PC-9 (cell line): Measurements from ENCODE around the gene PCDH9. TPM values are rescaled to one million over a fixed set of nuclear protein-coding genes. Genes with fewer than 3 reads are reported as not detected.

ENCODE experiments used
- BruUV-seq: library from RNA; stranded (reverse); fragments of 400-500 nt; replicated peaks from 2 replicates; lab custom pipeline; 2021; lab: Mats Ljungman, UMichigan
- CTCF ChIA-PET: fragments of 300-600 bp; sonication (Branson Sonifier 250); formaldehyde crosslinking; loops from one replicate; lab custom pipeline; 2022; ENCODE audit warnings: antibody characterized with exemption; lab: Charles Lee
- POLR2A ChIA-PET: fragments of 300-600 bp; sonication (Branson Sonifier 250); formaldehyde crosslinking; loops from one replicate; lab custom pipeline; 2022; ENCODE audit warnings: antibody characterized with exemption; ENCODE audit not compliant: unreplicated experiment; lab: Charles Lee
- DNase-seq, 2 experiments: peaks; one replicate each; pipeline versions ENCODE4 v3.0.0 to v3.0.0-alpha.2; 2015 to 2022; ENCODE audit warnings: mixed read lengths in 1 of 2
- H2AFZ ChIP-seq: fragments of 200-600 bp; sonication (generic); 2 replicates; pipeline ENCODE4 v1.8.1; 2017; ENCODE audit warnings: antibody characterized with exemption
- H3F3A ChIP-seq: fragments of 200-600 bp; sonication (generic); 2 replicates; pipeline ENCODE4 v1.8.1; 2017; ENCODE audit warnings: antibody characterized with exemption, mild to moderate bottlenecking, low read depth; ENCODE audit not compliant: insufficient read depth
- H3K27ac ChIP-seq: fragments of 200-600 bp; sonication (generic); 2 replicates; pipeline ENCODE4 v1.6.1; 2016; ENCODE audit warnings: mixed run types
- H3K27me3 ChIP-seq: fragments of 200-600 bp; sonication (generic); 2 replicates; pipeline ENCODE4 v1.6.1; 2016; ENCODE audit warnings: low read depth, mixed run types; ENCODE audit not compliant: insufficient read depth
- H3K36me3 ChIP-seq: fragments of 200-600 bp; sonication (generic); 2 replicates; pipeline ENCODE4 v1.6.1; 2016; ENCODE audit warnings: low read depth, mixed run types
- H3K4me1 ChIP-seq: fragments of 200-600 bp; sonication (generic); replicated peaks from 2 replicates; pipeline ENCODE4 v1.6.1; 2016; ENCODE audit warnings: mixed run types; ENCODE audit not compliant: insufficient read depth
- H3K4me2 ChIP-seq: fragments of 200-600 bp; sonication (generic); 2 replicates; pipeline ENCODE4 v1.6.1; 2017; ENCODE audit warnings: mixed run types
- H3K4me3 ChIP-seq: fragments of 200-600 bp; sonication (generic); 2 replicates; pipeline ENCODE4 v1.6.1; 2016; ENCODE audit warnings: mixed run types
- H3K79me2 ChIP-seq: fragments of 200-600 bp; sonication (generic); 2 replicates; pipeline ENCODE4 v1.6.1; 2017; ENCODE audit warnings: low read depth, mixed run types
- H3K9me2 ChIP-seq: fragments of 200-600 bp; sonication (generic); 2 replicates; pipeline ENCODE4 v1.8.1; 2017; ENCODE audit warnings: mild to moderate bottlenecking; ENCODE audit not compliant: insufficient read depth
- H3K9me3 ChIP-seq: fragments of 200-600 bp; sonication (generic); 2 replicates; pipeline ENCODE4 v1.8.1; 2016; ENCODE audit warnings: low read depth; ENCODE audit not compliant: insufficient read depth
- H4K20me1 ChIP-seq: fragments of 200-600 bp; sonication (generic); 2 replicates; pipeline ENCODE4 v1.8.1; 2017; ENCODE audit not compliant: insufficient read depth
- CTCF ChIP-seq: fragments of 200-600 bp; sonication (generic); conservative IDR thresholded peaks from 2 replicates; pipeline ENCODE4 v1.6.1; 2017; ENCODE audit warnings: mixed run types, antibody characterized with exemption, mild to moderate bottlenecking, moderate library complexity
- EZH2 ChIP-seq: fragments of 200-600 bp; sonication (generic); IDR thresholded peaks from 2 replicates; pipeline ENCODE4 v1.8.0; 2017; ENCODE audit warnings: antibody characterized with exemption, low read depth
- intact Hi-C: fragments of 100-400 bp; cut with micrococcal nuclease; formaldehyde crosslinking; loops from one replicate; pipeline ENCODE4 v1.10.0; 2022; ENCODE audit not compliant: unreplicated experiment
- total RNA-seq: library from RNA; stranded (reverse); gene quantifications from 2 replicates; pipeline ENCODE4 v1.2.3, GENCODE V29; 2021

PCDH9 gene
- total RNA-seq, 1 experiment from 2014 or later: 0.37 TPM

- intact Hi-C loops: no loop called here
- Histone ChIP-seq H3K27me3 (no peaks in the 10 kb centered on the region), H3K9me2 (no peaks in the 10 kb centered on the region), H3K4me2 (no peak overlapping the region), H3K9me3 (no peaks in the 10 kb centered on the region), H3K4me3 (no peak overlapping the region), H3K4me1 (no peaks in the 10 kb centered on the region; the same call in 1 of the 2 replicates), H2AFZ (no peak overlapping the region), H3K27ac (no peak overlapping the region), H4K20me1 (no peaks in the 10 kb centered on the region), H3F3A (no peaks in the 10 kb centered on the region), H3K36me3 (no peaks in the 10 kb centered on the region), H3K79me2 (no peaks in the 10 kb centered on the region)
- no peak for DNase-seq
- no peak for TF ChIP-seq EZH2
- no peak for TF ChIP-seq CTCF
- ChIA-PET POLR2A (no interaction called here), CTCF (no interaction called here)
- BruUV-seq: no TSS peak
These were observed 566.4 kb downstream of the PCDH9 start for GRCh38 chr13:66663711-66664110.

GRCh38 chr13:66663206-66663605 is 566.9 kb downstream of the PCDH9 start:
- Histone ChIP-seq H2AFZ (no peak overlapping the region), H3K36me3 (no peaks in the 10 kb centered on the region), H3K27ac (no peak overlapping the region), H4K20me1 (no peaks in the 10 kb centered on the region), H3K4me1 (no peaks in the 10 kb centered on the region; the same call in 1 of the 2 replicates), H3K4me3 (no peak overlapping the region), H3K9me2 (no peaks in the 10 kb centered on the region), H3F3A (no peaks in the 10 kb centered on the region), H3K27me3 (no peaks in the 10 kb centered on the region), H3K9me3 (no peaks in the 10 kb centered on the region), H3K79me2 (no peaks in the 10 kb centered on the region), H3K4me2 (no peak overlapping the region)
- no TSS peak for BruUV-seq
- CTCF ChIA-PET: no interaction called here
- POLR2A ChIA-PET: no interaction called here
- intact Hi-C loops: no loop called here
- no peak for TF ChIP-seq EZH2
- TF ChIP-seq CTCF: no peak
- no peak for DNase-seq

GRCh38 chr13:66661336-66661735 is 568.8 kb downstream of the PCDH9 start:
- CTCF ChIA-PET: no interaction called here

More at GRCh38 chr13:66661336-66661735, 568.8 kb downstream of the PCDH9 start:
- no peaks in the 10 kb centered on the region for H4K20me1 ChIP-seq
- H3K27me3 ChIP-seq: no peaks in the 10 kb centered on the region
- H3K27ac ChIP-seq: no peak overlapping the region
- intact Hi-C loops: no loop called here
- POLR2A ChIA-PET: no interaction called here
- H3K4me2 ChIP-seq: no peak overlapping the region
- no peak overlapping the region for H3K4me3 ChIP-seq
- no peak for TF ChIP-seq EZH2
- TF ChIP-seq CTCF: no peak
- no peak for DNase-seq
- H3K9me3 ChIP-seq: no peaks in the 10 kb centered on the region
- H3K79me2 ChIP-seq: no peaks in the 10 kb centered on the region
- no peak overlapping the region for H2AFZ ChIP-seq
- H3K36me3 ChIP-seq: no peaks in the 10 kb centered on the region
- no peaks in the 10 kb centered on the region for H3K9me2 ChIP-seq
- no TSS peak for BruUV-seq
- H3F3A ChIP-seq: no peaks in the 10 kb centered on the region
- peaks cover 6% of the 10 kb centered on the region; the same call in 1 of the 2 replicates for H3K4me1 ChIP-seq
